Vagina (tissue), 2 donors: ENCODE results near the gene TLNRD1. TPM values are rescaled to one million over a fixed set of nuclear protein-coding genes. Genes with fewer than 3 reads are reported as not detected.
"Not testable (repeated sequence)": the region's sequence is repeated elsewhere in the genome, so short reads cannot be mapped to it uniquely, and the experiment has no call there.

ENCODE experiments used
- DNase-seq, 2 donors: peaks; one replicate each; pipeline ENCODE4 v3.0.0-alpha.2; 2017; ENCODE audit errors: extremely low spot score in 2 of 2
- H3K27ac ChIP-seq: fragments of 200-600 bp; sonication (generic); one replicate; pipeline ENCODE4 v1.5.1; 2019
- H3K27me3 ChIP-seq: fragments of 200-600 bp; sonication (generic); one replicate; pipeline ENCODE4 v1.5.1; 2019
- H3K36me3 ChIP-seq, 2 donors: fragments of 200-600 bp; sonication (generic); one replicate each; pipeline ENCODE4 v1.5.1; 2017 to 2019
- H3K4me1 ChIP-seq: fragments of 200-600 bp; sonication (generic); one replicate; pipeline ENCODE4 v1.5.1; 2019
- H3K4me3 ChIP-seq, 2 donors: fragments of 200-600 bp; sonication (generic); 1 replicate in 1 of 2; 2 replicates in 1 of 2; pipeline ENCODE4 v1.5.1; 2016 to 2019
- H3K9me3 ChIP-seq: fragments of 200-600 bp; sonication (generic); one replicate; pipeline ENCODE4 v1.5.1; 2019
- CTCF ChIP-seq, 3 experiments: fragments of 450-650 bp in 2 of 3; fragments of 200-600 bp in 1 of 3; sonication (generic) in 1 of 3; IDR thresholded peaks; one replicate each; pipeline ENCODE4 v1.5.1; 2017 to 2019; ENCODE audit warnings: antibody characterized with exemption in 3 of 3, mild to moderate bottlenecking in 2 of 3, moderate library complexity in 2 of 3
- POLR2A ChIP-seq, 2 donors: fragments of 450-650 bp; IDR thresholded peaks; one replicate each; pipeline ENCODE4 v1.6.1; 2017; ENCODE audit warnings: antibody characterized with exemption in 2 of 2, mild to moderate bottlenecking in 2 of 2, moderate library complexity in 2 of 2
- POLR2AphosphoS5 ChIP-seq, 2 donors: sonication (generic); formaldehyde crosslinking; IDR thresholded peaks; one replicate each; pipeline ENCODE4 v1.9.0; 2017; ENCODE audit warnings: antibody characterized with exemption in 2 of 2, mild to moderate bottlenecking in 2 of 2, low read depth in 1 of 2; ENCODE audit not compliant: insufficient read depth in 1 of 2
- intact Hi-C: fragments of 100-400 bp; cut with DNase I; formaldehyde crosslinking; loops from one replicate; pipeline ENCODE4 v1.15.1; 2023
- total RNA-seq: library from RNA; depleted of rRNA; stranded (reverse); fragments of >200 nt; gene quantifications from one replicate; pipeline ENCODE4 v1.2.3, GENCODE V29; 2016

Gene TLNRD1
- total RNA-seq, 1 donor from 2014 or later = 28.0 TPM

- Histone ChIP-seq H3K27ac (no peak overlapping the region), H3K27me3 (no peaks in the 10 kb centered on the region), H3K9me3 (no peaks in the 10 kb centered on the region), H3K4me3 (no peak overlapping the region), H3K4me1 (peaks cover 5% of the 10 kb centered on the region), H3K36me3 (peaks cover 0 to 14% of the 10 kb centered on the region in 2 donors)
- intact Hi-C loops = no loop called here
- TF ChIP-seq POLR2A (IDR thresholded peaks at IDR 0.05) (no peak), POLR2AphosphoS5 (IDR thresholded peaks at IDR 0.05; ENCODE audit: insufficient read depth in 1 of 2, low read depth in 1 of 2) (no peak), CTCF (IDR thresholded peaks at IDR 0.05) (no peak)
- peak in 1 of 2 donors; percentile 54 for DNase-seq
These were observed 43.2 kb upstream of the TLNRD1 start for GRCh38 chr15:80957556-80957955.

GRCh38 chr15:80957976-80958375 is 42.7 kb upstream of the TLNRD1 start:
- Histone ChIP-seq H3K27me3 (no peaks in the 10 kb centered on the region), H3K27ac (no peak overlapping the region), H3K4me3 (no peak overlapping the region), H3K36me3 (peaks cover 0 to 14% of the 10 kb centered on the region in 2 donors), H3K4me1 (peaks cover 5% of the 10 kb centered on the region), H3K9me3 (no peaks in the 10 kb centered on the region)
- intact Hi-C loops = no loop called here
- DNase-seq = no peak
- TF ChIP-seq POLR2AphosphoS5 (IDR thresholded peaks at IDR 0.05; ENCODE audit: insufficient read depth in 1 of 2, low read depth in 1 of 2) = no peak
- no peak for TF ChIP-seq POLR2A (IDR thresholded peaks at IDR 0.05)
- no peak for TF ChIP-seq CTCF (IDR thresholded peaks at IDR 0.05)

GRCh38 chr15:80958818-80959495 is 41.8 kb upstream of the TLNRD1 start:
- no peaks in the 10 kb centered on the region for H3K9me3 ChIP-seq
- DNase-seq = peak in 1 of 2 donors; percentile 70
- intact Hi-C loops = no loop called here
- H3K4me3 ChIP-seq = no peak overlapping the region
- TF ChIP-seq CTCF (IDR thresholded peaks at IDR 0.05) (no peak), POLR2A (IDR thresholded peaks at IDR 0.05) (no peak), POLR2AphosphoS5 (IDR thresholded peaks at IDR 0.05; ENCODE audit: insufficient read depth in 1 of 2, low read depth in 1 of 2) (no peak)
- H3K36me3 ChIP-seq = peaks cover 0 to 14% of the 10 kb centered on the region in 2 donors
- peaks cover 5% of the 10 kb centered on the region for H3K4me1 ChIP-seq
- no peaks in the 10 kb centered on the region for H3K27me3 ChIP-seq
- H3K27ac ChIP-seq = no peak overlapping the region

GRCh38 chr15:80965454-80965853 is 35.3 kb upstream of the TLNRD1 start:
- intact Hi-C loops, H3K4me1 ChIP-seq, H3K27ac ChIP-seq, H3K4me3 ChIP-seq, H3K36me3 ChIP-seq, H3K27me3 ChIP-seq, DNase-seq, H3K9me3 ChIP-seq: not testable (repeated sequence)

- Histone ChIP-seq H3K4me1 (no peaks in the 10 kb centered on the region), H3K9me3 (no peaks in the 10 kb centered on the region), H3K27me3 (no peaks in the 10 kb centered on the region), H3K27ac (no peak overlapping the region), H3K36me3 (peaks cover 0 to 4% of the 10 kb centered on the region in 2 donors), H3K4me3 (no peak overlapping the region)
- TF ChIP-seq POLR2A (IDR thresholded peaks at IDR 0.05) = no peak
- no peak for TF ChIP-seq POLR2AphosphoS5 (IDR thresholded peaks at IDR 0.05; ENCODE audit: insufficient read depth in 1 of 2, low read depth in 1 of 2)
- no peak for TF ChIP-seq CTCF (IDR thresholded peaks at IDR 0.05)
- intact Hi-C loops = no loop called here
- peak in 1 of 2 donors; percentile 65 for DNase-seq
These were observed 34.1 kb upstream of the TLNRD1 start for GRCh38 chr15:80966431-80967197.
